HG02840 (cell line): ENCODE data around the gene OOSP1.
"Not testable (repeated sequence)": the region's sequence is repeated elsewhere in the genome, so short reads cannot be mapped to it uniquely, and the experiment has no call there.

ENCODE experiments used
- ATAC-seq: cut with Tn5 transposase; IDR thresholded peaks from one replicate; pipeline ENCODE4 v1.9.1; 2021; ENCODE audit warnings: mild to moderate bottlenecking, moderate library complexity, moderate number of reproducible peaks; ENCODE audit not compliant: unreplicated experiment, low FRiP score

OOSP1 gene

GRCh38 chr11:59938132-59938531 is at the start of gene OOSP1:
Gene OOSP1 (plus strand): TSS chr11:59938432. CDS start chr11:59938455, 23 bp downstream.
- ATAC-seq: no peak

GRCh38 chr11:59891781-59892181 is 46.5 kb upstream of the OOSP1 start:
- no peak for ATAC-seq

DNA sequence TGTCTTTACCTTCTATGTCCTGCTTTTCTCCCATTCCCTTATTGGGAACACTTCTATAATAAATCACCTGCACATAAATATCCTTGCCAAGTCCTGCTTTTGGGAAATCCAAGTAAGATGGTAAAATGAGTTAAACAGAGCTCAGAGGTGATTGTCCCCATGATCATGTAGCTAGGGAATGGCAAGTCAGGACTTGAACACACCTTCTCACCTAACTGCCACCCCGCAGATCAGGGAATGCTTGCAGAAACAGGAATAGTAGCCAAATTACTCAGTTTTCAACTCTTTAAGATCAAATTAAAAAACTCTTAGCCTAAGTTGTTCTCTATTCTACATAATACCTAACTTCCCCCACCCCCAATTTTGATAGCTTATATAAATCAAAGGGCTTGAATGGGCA is 43.6 kb upstream of the OOSP1 start:
- ATAC-seq: no peak

DNA sequence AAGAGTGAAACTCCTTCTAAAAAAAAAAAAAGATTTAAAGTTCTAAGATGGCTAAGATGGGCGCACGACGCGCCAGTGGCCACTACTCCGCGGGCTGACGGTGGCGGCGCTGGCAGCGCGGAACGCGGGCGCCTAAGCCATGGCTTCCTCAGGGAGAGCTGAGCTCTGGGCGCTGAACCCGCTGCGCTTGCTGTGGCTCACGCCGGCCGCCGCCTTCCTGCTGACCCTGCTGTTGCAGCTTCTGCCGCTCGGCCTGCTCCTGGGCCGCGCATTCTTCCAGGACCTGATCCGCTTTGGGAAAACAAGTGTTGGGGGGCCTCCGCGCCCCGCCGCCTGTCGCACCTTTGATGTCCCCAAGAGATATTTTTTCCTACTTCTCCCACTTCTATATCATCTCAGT is 40.2 kb upstream of the OOSP1 start:
- ATAC-seq: no peak

DNA sequence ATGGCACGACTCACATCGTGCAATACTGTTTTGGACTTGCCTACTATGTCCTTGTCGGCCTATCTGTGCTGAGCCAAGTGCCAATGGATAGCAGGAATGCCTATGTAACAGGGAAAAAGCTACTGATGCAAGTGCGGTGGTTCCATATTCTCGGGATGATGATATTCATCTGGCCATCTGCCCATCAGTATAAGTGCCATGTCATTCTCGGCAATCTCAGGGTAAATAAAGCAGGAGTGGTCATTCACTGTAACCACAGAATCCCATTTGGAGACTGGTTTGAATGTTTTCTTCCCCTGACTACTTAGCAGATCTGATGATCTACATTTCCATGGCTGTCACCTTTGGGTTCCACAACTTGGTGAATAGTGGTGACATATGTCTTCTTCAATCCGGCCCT is 39.6 kb upstream of the OOSP1 start:
- no peak for ATAC-seq

GRCh38 chr11:59899532-59899931 is 38.7 kb upstream of the OOSP1 start:
- ATAC-seq: no peak

DNA sequence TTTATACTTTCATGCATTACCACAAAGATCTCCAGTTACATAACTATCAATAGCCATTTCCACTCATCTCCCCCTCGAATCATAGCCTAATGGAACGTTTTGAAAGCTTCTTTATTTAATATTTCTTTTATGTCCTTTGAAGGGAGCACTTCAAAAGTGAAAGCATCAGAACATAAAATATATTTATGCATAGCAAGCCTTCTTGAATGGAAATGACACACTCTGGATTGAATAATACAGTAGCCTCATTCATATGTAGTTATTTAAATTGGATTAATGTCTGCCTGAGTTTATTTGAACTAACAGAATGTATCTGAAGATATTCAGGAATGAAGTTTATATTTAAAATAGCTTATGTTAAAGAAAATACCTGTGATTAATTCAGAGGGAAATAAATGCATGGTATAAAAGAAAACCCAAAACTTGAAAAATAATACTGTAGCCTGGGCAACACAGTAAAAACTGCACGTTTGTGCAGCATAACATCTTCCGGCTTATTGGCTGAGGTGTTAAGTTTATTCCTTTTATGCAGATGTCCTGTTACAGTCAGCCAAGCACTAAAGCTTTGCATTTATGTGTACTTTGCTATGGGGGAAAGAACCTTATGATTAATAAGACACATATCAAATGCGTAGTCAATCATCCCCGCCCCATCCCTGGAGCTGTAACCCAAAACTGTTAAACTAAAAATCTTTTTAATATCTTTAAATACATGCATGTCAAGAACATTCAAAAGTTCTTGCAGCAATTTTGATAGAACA is 37.7 kb upstream of the OOSP1 start:
- no peak for ATAC-seq

- ATAC-seq: no peak
Measured at GRCh38 chr11:59901306-59901705, 36.9 kb upstream of the OOSP1 start.

- not testable (repeated sequence) for ATAC-seq
Measured at GRCh38 chr11:59903569-59903968, 34.7 kb upstream of the OOSP1 start.

DNA sequence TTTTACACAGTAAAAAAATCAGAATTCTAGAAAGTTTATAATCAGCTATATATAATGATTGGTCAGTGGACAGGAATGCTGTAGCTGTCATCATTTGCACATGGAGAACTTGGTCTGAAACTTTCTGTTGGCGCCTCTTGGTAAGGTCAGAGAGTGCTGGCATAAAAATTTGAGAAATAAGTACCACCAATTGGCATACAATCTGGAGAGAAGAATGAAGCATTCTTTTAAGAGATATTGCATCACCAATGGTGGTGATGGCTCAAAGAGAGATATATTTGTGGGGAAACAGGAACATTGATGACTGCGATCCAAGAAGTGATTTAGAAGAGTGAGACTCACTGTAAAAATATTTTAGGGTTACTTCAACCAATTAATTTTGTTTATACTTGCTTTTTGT is 19.8 kb upstream of the OOSP1 start:
- no peak for ATAC-seq

GRCh38 chr11:59918987-59919589 is 19.1 kb upstream of the OOSP1 start:
- no peak for ATAC-seq

DNA sequence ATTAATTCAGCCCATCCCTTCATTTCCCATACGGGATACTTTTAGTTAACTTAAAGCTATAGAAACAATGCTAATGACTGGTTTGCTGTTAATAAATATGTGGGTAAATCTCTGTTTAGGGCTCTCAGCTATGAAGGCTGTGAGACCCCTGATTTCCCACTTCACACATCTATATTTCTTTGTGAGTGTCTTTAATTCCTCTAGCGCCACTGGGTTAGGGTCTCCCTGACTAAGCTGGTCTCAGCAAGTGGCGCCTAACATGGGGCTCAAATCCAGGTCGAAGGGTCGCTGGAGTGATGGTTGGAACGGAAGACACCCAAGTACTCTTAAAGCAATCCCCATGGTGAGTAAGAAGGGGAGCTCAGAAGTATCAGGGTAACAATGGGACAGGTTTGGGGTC is 14.4 kb upstream of the OOSP1 start:
- no peak for ATAC-seq

DNA sequence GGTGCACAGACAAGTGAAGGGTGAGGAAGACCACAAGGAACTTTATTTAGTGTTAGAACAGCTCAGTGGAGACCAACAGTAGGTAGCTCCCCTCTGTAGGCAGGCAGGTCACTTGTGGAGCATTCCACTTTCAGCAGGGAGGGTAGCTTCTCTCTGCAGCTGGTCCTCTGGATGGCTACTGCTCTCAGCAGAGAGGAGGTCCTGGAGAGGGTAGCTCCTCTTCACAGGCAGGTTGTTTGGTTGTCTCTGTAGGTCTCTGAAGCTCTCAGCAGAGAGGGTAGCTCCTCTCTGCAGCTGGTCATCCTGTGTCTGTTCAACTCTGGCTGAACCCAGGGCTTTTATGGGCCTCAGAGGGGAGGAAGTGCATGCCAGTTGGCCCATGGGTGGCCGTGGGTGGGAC is 6.5 kb upstream of the OOSP1 start:
- no peak for ATAC-seq

DNA sequence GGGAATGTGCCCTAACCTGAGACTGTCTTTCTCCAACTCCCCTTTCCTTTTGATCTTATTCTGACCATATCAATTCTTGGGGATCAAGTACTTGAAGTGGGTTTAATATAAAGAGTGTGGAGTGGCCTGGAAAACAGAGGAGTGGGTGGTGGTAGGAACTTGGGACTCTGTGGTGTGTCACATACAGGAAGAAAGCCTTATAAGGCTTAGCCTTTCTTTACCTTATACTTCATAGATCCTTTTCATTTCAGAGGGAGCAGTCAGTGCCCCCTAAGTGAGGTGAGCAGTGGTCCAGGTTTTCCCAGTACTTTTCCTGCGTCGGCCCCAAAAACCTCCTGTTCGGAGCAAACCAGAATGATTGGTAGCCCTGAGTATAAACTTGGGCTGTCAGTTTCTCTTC is 486 bp downstream of the OOSP1 start:
- no peak for ATAC-seq

DNA sequence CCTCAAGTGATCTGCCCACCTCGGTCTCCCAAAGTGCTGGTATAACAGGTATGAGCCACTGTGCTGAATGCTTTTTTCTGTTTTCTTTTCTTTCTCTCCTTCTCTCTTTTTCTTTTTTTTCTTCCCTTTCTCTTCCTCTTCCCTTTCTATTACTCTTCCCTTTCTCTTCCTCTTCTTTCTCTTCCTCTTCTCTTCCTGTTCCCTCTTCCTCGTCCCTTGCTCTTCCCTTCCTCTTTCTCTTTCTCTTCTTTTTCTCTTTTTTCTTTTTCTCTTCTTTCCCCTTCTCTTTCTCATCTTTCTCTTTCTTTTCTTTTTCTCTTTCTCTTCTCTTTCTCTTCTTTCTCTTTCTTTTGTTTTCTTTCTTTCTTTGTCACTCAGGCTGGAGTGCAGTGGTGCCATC is 1.2 kb downstream of the OOSP1 start:
- ATAC-seq: no peak

DNA sequence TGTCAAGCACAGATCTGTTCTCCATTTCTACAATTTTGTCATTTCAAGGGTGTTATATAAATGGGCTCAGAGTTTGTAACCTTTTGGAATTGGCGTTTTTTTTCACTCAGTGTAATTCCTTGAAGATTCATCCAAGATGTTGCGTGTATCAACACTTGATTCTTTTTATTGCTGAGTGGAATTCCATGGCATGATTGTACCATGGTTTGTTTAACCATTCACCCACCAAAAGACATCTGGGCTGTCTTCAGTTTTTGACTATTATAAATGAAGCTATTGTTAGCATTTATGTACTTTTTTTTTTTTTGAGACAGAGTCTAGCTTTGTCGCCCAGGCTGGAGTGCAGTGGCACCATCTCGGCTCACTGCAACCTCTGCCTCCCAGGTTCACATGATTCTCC is 2.9 kb downstream of the OOSP1 start:
- ATAC-seq: no peak

GRCh38 chr11:59943997-59944714 is 5.9 kb downstream of the OOSP1 start:
- no peak for ATAC-seq

GRCh38 chr11:59944720-59945119 is 6.5 kb downstream of the OOSP1 start:
- ATAC-seq: no peak

DNA sequence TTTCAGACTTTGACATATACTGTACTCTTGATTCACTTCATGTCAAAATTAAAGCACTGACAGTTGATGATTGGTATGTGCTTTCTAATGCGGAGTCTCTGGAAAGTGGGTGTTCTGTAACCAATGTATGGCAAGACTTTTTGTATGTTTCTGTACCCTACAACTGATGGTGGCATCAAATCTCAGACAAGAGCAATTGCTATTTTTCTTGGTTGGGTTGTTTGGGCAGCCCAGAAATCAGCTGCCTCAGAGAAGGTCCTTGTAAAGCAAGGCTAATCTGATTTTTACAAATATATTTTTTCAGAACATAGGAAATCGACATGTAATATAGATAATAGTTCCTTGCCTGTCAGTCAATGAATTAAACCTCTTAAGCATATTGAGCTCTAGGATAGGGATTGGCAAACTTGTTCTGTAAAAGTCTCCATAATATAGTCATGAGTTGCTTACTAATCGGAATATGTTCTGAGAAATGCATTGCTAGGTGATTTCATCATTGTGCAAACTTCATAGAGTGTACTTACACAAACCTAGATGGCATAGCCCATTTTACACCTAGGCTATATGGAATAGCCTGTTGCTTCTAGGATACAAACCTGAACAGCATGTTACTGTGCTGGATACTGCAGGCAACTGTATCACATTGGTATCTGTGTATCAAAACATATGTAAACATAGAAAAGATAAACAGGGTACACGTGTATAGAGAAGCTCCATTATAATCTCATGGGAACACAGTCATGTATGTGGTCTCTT is 15.4 kb downstream of the OOSP1 start:
- ATAC-seq: no peak

DNA sequence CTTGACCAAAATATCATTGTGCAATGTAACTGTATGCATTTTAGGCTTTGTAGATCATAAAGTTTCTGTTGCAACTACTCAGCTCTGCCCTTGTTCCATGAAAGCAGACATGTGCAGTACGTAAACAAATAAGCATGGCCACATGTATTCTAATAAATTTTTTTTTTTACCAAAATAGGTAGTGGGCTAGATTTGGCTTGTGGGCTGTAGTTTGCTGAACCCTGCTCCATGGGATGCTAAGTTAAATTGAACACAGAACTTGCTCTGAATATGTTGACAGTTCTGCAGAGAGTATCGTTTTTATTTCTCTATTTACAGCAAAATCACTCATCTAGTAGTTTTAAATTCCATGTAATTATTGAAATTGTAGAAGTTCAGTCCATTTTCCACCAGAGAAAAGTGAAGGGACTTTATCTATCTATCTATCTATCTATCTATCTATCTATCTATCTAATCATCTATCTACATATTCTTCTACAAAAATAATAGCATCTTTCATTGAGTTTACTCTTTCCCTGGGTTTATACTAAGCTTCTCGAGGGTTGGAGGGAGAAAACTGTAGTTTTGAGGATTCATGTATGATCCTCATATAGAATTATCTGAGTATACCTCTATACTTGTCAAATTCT is 16.1 kb downstream of the OOSP1 start:
- no peak for ATAC-seq

DNA sequence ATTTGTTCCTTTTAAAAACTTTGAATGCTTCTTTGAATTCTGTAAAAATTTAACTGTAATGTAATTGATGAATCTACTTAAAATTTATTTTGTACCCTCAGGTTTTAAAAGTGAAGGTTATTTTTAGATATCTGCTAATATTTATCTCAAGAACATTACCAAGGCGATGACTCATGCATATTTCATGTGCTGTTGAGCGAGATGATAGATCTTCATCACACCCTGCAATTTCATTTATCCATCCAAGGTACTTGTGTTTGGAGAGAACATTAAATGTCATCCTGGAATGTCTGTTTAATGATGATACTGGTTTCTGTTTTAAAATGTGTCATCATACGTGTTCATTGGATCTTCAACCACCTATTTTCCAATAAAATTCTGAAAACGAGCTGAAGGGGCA is 18.9 kb downstream of the OOSP1 start:
- ATAC-seq: no peak
